ENCODE data around the gene BABAM2.

Gene BABAM2

GRCh38 chr2:28088970-28089369, 198.4 kb downstream of the BABAM2 start:
- peaks cover 3% of the 10 kb centered on the region; the same call in 1 of the 2 replicates for H3K4me1 ChIP-seq (ENCODE audit: control insufficient read depth, insufficient read depth, low read length)
- TF ChIP-seq ZNF768 (tag by site-specific recombination; IDR thresholded peaks at IDR 0.05) = no peak
- no peak overlapping the region for H3K4me3 ChIP-seq (ENCODE audit: low read depth, low read length)
- ChIA-PET POLR2A (no interaction called here), CTCF (interaction anchor here (0.6 kb wide), 2 partner anchors 27 to 308 kb away, joined by 4 to 6 read pairs; no protein-coding TSS in a partner anchor)
- H3K27ac ChIP-seq (ENCODE audit: extremely low read depth, low read depth, low read length) = no peak overlapping the region
- no peaks in the 10 kb centered on the region for H3K36me3 ChIP-seq (ENCODE audit: control insufficient read depth in 2 of 2, insufficient read depth in 1 of 2, low read length in 2 of 2)
- no peaks in the 10 kb centered on the region for H3K9me3 ChIP-seq (ENCODE audit: control insufficient read depth, insufficient read depth, low read depth, low read length)

- POLR2A ChIA-PET = no interaction called here
Measured at GRCh38 chr2:28089486-28089885, 199.0 kb downstream of the BABAM2 start.

GRCh38 chr2:28093308-28093707, 202.8 kb downstream of the BABAM2 start:
- POLR2A ChIA-PET = no interaction called here
- no peaks in the 10 kb centered on the region for H3K36me3 ChIP-seq (ENCODE audit: control insufficient read depth in 2 of 2, insufficient read depth in 1 of 2, low read length in 2 of 2)
- H3K4me1 ChIP-seq (ENCODE audit: control insufficient read depth, insufficient read depth, low read length) = no peaks in the 10 kb centered on the region
- no peak overlapping the region for H3K27ac ChIP-seq (ENCODE audit: extremely low read depth, low read depth, low read length)
- CTCF ChIA-PET = no interaction called here
- no peak overlapping the region for H3K4me3 ChIP-seq (ENCODE audit: low read depth, low read length)
- no peak for TF ChIP-seq ZNF768 (tag by site-specific recombination; IDR thresholded peaks at IDR 0.05)
- TF ChIP-seq ZNF148 (tag by site-specific recombination; IDR thresholded peaks at IDR 0.05; ENCODE audit: borderline replicate concordance) = no peak
- no peak for TF ChIP-seq GLI2 (tag by site-specific recombination; IDR thresholded peaks at IDR 0.05; ENCODE audit: borderline replicate concordance, low read depth)
- TF ChIP-seq ZNF433 (tag by site-specific recombination; IDR thresholded peaks at IDR 0.05; ENCODE audit: low read depth) = no peak
- no peak for TF ChIP-seq ZNF341 (tag by site-specific recombination; IDR thresholded peaks at IDR 0.05; ENCODE audit: low read depth)
- no peak for TF ChIP-seq ZSCAN30 (tag by site-specific recombination; IDR thresholded peaks at IDR 0.05)
- TF ChIP-seq ZNF311 (tag by site-specific recombination; IDR thresholded peaks at IDR 0.05; ENCODE audit: borderline replicate concordance) = no peak
- no peak for TF ChIP-seq ZNF366 (tag by site-specific recombination; conservative IDR thresholded peaks at IDR 0.05)
- no peak for TF ChIP-seq ZNF843 (tag by site-specific recombination; IDR thresholded peaks at IDR 0.05)
- no peak for TF ChIP-seq ZNF747 (tag by site-specific recombination; IDR thresholded peaks at IDR 0.05)
- TF ChIP-seq ZNF114 (tag by site-specific recombination; IDR thresholded peaks at IDR 0.05) = no peak
- no peak for TF ChIP-seq MZF1 (tag by site-specific recombination; IDR thresholded peaks at IDR 0.05; ENCODE audit: borderline replicate concordance)
- TF ChIP-seq SP3 (tag by site-specific recombination; IDR thresholded peaks at IDR 0.05) = no peak
- TF ChIP-seq, protein P1, sequence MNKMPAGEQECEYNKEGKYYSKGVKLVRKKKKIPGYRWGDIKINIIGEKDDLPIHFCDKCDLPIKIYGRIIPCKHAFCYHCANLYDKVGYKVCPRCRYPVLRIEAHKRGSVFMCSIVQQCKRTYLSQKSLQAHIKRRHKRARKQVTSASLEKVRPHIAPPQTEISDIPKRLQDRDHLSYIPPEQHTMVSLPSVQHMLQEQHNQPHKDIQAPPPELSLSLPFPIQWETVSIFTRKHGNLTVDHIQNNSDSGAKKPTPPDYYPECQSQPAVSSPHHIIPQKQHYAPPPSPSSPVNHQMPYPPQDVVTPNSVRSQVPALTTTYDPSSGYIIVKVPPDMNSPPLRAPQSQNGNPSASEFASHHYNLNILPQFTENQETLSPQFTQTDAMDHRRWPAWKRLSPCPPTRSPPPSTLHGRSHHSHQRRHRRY (tag by site-specific recombination; IDR thresholded peaks at IDR 0.05) = no peak
- TF ChIP-seq ZNF394 (tag by site-specific recombination; IDR thresholded peaks at IDR 0.05; ENCODE audit: borderline replicate concordance) = no peak
- H3K9me3 ChIP-seq (ENCODE audit: control insufficient read depth, insufficient read depth, low read depth, low read length) = no peaks in the 10 kb centered on the region

More at GRCh38 chr2:28089486-28089885, 199.0 kb downstream of the BABAM2 start:
- CTCF ChIA-PET = no interaction called here
- Histone ChIP-seq H3K9me3 (ENCODE audit: control insufficient read depth, insufficient read depth, low read depth, low read length) (no peaks in the 10 kb centered on the region), H3K36me3 (ENCODE audit: control insufficient read depth in 2 of 2, insufficient read depth in 1 of 2, low read length in 2 of 2) (no peaks in the 10 kb centered on the region), H3K27ac (ENCODE audit: extremely low read depth, low read depth, low read length) (no peak overlapping the region), H3K4me3 (ENCODE audit: low read depth, low read length) (no peak overlapping the region), H3K4me1 (ENCODE audit: control insufficient read depth, insufficient read depth, low read length) (peaks cover 3% of the 10 kb centered on the region; the same call in 1 of the 2 replicates)
- TF ChIP-seq ZNF174 (tag by site-specific recombination; IDR thresholded peaks at IDR 0.05) = no peak
- no peak for TF ChIP-seq ZBTB17 (tag by site-specific recombination; IDR thresholded peaks at IDR 0.05)
- no peak for TF ChIP-seq ZNF155 (tag by site-specific recombination; IDR thresholded peaks at IDR 0.05)
- TF ChIP-seq ZNF791 (tag by site-specific recombination; IDR thresholded peaks at IDR 0.05) = no peak
- no peak for TF ChIP-seq TRIM28 (IDR thresholded peaks at IDR 0.05; ENCODE audit: borderline replicate concordance, low read length)
- no peak for TF ChIP-seq ZNF555 (tag by site-specific recombination; conservative IDR thresholded peaks at IDR 0.05)
- TF ChIP-seq ZNF747 (tag by site-specific recombination; IDR thresholded peaks at IDR 0.05) = no peak
- TF ChIP-seq ZNF148 (tag by site-specific recombination; IDR thresholded peaks at IDR 0.05; ENCODE audit: borderline replicate concordance) = no peak
- TF ChIP-seq SCRT2 (tag by site-specific recombination; IDR thresholded peaks at IDR 0.05) = no peak
- no peak for TF ChIP-seq ZNF548 (tag by site-specific recombination; IDR thresholded peaks at IDR 0.05)
- TF ChIP-seq EGR2 (tag by site-specific recombination; IDR thresholded peaks at IDR 0.05; ENCODE audit: low read depth) = no peak
